ENCODE results near the gene IMPG2. TPM values are rescaled to one million over a fixed set of nuclear protein-coding genes. Genes with fewer than 3 reads are reported as not detected.

IMPG2 gene
- total and polyA plus RNA-seq, 7 donors = 0.05 to 0.64 (median 0.17) TPM

DNA sequence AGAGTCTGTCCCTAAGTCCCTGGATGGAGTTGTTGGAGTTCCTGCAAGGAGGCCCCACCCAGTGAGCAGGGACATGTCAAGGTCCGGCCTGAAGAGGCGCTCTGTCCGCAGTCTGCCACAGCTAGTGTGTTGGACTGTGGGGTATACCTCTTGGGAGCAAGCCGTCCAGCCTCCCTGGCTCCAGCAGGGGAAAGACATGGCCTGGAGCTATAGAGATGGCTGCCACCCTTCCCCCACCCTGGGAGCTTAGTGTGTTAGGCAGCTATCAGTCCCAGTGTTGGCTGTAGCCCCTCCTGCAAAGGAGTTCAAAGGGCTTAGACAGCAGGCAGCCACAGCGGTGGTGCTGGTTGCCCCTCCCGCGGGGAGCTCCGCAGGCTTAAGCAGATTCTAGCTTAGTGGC lies 20.3 kb downstream of the IMPG2 start:
- WGBS, 3 donors = 94 to 98% (median 94%) methylated on average over 8 of the region's 8 CpGs
- intact Hi-C loops (cut with DNase I) = no loop called here
- H3K36me3 ChIP-seq (ENCODE audit: insufficient read depth in 1 of 2, low read depth in 1 of 2) = peaks cover 0 to 3% of the 10 kb centered on the region in 2 donors
- no peaks in the 10 kb centered on the region for H3K9me3 ChIP-seq
- ATAC-seq (no peak), DNase-seq (no peak)
- TF ChIP-seq, protein P1, sequence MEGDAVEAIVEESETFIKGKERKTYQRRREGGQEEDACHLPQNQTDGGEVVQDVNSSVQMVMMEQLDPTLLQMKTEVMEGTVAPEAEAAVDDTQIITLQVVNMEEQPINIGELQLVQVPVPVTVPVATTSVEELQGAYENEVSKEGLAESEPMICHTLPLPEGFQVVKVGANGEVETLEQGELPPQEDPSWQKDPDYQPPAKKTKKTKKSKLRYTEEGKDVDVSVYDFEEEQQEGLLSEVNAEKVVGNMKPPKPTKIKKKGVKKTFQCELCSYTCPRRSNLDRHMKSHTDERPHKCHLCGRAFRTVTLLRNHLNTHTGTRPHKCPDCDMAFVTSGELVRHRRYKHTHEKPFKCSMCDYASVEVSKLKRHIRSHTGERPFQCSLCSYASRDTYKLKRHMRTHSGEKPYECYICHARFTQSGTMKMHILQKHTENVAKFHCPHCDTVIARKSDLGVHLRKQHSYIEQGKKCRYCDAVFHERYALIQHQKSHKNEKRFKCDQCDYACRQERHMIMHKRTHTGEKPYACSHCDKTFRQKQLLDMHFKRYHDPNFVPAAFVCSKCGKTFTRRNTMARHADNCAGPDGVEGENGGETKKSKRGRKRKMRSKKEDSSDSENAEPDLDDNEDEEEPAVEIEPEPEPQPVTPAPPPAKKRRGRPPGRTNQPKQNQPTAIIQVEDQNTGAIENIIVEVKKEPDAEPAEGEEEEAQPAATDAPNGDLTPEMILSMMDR (IDR thresholded peaks at IDR 0.05) = no peak
- no peak overlapping the region for H3K27ac ChIP-seq
- H3K4me1 ChIP-seq = no peaks in the 10 kb centered on the region
- no peaks in the 10 kb centered on the region for H3K27me3 ChIP-seq (ENCODE audit: insufficient read depth in 3 of 3, low read length in 2 of 3)
- no peak overlapping the region for H3K4me3 ChIP-seq

DNA sequence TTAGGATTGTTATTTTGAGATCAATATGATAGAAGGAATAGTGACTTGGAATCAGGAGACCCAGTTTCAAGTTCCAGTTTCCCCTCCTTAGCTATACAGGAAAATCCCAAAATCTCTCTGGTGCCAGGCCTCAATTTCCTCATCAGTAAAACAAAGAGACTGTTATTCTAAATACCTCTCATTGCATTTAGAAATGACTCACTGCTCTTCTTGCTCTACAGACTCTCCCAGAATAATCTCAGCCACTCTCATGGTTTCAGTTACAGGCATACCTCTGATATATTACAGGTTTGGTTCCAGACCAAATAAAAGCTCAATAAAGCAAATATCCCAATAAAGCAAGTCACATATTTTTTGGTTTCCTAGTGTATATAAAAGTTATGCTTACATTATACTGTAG lies 28.3 kb downstream of the IMPG2 start:
- ATAC-seq (peak in 1 of 4 donors; percentile 49), DNase-seq (no peak)
- no peak overlapping the region for H3K27ac ChIP-seq
- intact Hi-C loops (cut with DNase I) = no loop called here
- no peaks in the 10 kb centered on the region for H3K9me3 ChIP-seq
- no peak overlapping the region for H3K4me3 ChIP-seq
- no peaks in the 10 kb centered on the region for H3K36me3 ChIP-seq (ENCODE audit: insufficient read depth in 1 of 2, low read depth in 1 of 2)
- H3K4me1 ChIP-seq = peaks cover 3% of the 10 kb centered on the region
- TF ChIP-seq, protein P1 (IDR thresholded peaks at IDR 0.05) = no peak
- H3K27me3 ChIP-seq (ENCODE audit: insufficient read depth in 3 of 3, low read length in 2 of 3) = no peaks in the 10 kb centered on the region

DNA sequence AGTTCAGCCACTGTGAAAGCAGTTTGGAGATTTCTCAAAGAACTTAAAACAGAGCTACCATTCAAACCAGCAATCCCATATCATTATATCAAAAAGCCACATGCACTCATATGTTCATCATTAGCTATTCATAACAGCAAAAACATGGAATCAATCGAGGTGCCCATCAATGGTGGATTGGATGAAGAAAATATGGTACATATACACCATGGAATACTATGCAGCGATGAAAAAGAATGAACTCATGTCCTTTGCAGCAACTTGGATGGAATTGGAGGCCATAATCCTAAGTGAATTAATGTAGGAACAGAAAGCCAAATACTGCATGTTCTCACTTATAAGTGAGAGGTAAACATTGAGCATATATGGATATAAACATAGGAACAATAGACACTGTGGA lies 32.1 kb downstream of the IMPG2 start:
- Histone ChIP-seq H3K36me3 (ENCODE audit: insufficient read depth in 1 of 2, low read depth in 1 of 2) (no peaks in the 10 kb centered on the region), H3K27ac (no peak overlapping the region), H3K27me3 (ENCODE audit: insufficient read depth in 3 of 3, low read length in 2 of 3) (no peaks in the 10 kb centered on the region), H3K4me1 (peaks cover 3% of the 10 kb centered on the region), H3K4me3 (no peak overlapping the region), H3K9me3 (no peaks in the 10 kb centered on the region)
- ATAC-seq (no peak), DNase-seq (no peak)
- TF ChIP-seq, protein P1 (IDR thresholded peaks at IDR 0.05) = no peak
- WGBS, 3 donors = 85 to 90% (median 87%) methylated on average over 2 of the region's 2 CpGs
- intact Hi-C loops (cut with DNase I) = no loop called here

DNA sequence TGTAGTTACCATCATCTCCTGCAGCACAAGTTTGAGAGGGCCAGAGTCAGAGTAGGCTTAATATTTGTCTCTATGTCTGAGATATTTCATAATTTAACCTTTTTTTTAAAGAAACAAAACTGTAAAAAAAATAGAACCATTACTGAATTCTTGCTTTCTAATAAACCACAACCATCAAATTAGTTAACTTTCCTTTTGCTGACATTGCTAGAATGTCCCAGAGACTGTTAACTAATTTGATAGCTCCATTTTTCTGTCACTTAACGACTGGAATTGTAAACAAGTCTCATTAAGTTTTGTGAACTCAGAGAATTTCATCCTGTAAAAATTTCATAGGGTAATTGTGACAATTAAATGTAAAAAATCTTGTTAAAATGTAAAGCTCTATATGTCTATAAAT lies 35.6 kb downstream of the IMPG2 start:
- 69 to 78% (median 70%) methylated on average over 1 of the region's 1 CpG for WGBS, 3 donors
- no peaks in the 10 kb centered on the region for H3K36me3 ChIP-seq (ENCODE audit: insufficient read depth in 1 of 2, low read depth in 1 of 2)
- intact Hi-C loops (cut with DNase I) = no loop called here
- no peaks in the 10 kb centered on the region for H3K9me3 ChIP-seq
- ATAC-seq (no peak), DNase-seq (no peak)
- H3K4me1 ChIP-seq = no peaks in the 10 kb centered on the region
- TF ChIP-seq, protein P1 (IDR thresholded peaks at IDR 0.05) = no peak
- H3K27me3 ChIP-seq (ENCODE audit: insufficient read depth in 3 of 3, low read length in 2 of 3) = no peaks in the 10 kb centered on the region
- no peak overlapping the region for H3K27ac ChIP-seq
- H3K4me3 ChIP-seq = no peak overlapping the region

DNA sequence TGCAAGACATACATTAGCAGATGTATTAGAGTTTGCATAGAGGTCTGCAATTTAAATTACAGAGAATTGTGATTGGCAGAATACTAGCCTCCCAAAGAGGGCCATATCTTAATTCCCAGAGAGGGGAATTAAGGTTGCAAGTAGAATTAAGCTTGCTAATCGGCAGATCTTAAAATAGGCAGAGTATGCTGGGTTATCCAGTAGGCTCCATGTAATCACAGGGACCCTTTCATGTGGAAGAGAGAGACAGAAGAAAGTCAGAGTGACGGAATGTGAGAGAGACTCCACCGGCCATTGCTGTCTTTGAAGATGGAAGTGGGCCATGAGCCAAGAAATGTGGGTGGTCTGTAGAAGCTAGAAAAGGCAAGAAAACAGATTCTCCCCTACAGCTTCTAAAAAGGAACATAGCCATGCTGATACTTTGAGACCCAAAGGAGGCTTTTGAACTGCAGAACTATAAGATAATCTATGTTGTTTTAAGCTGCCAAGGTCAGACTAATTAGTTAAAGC lies 38.8 kb downstream of the IMPG2 start:
- ATAC-seq (no peak), DNase-seq (no peak)
- WGBS, 3 donors = 44 to 49% (median 45%) methylated on average over 3 of the region's 3 CpGs
- Histone ChIP-seq H3K27ac (no peak overlapping the region), H3K4me3 (no peak overlapping the region), H3K27me3 (ENCODE audit: insufficient read depth in 3 of 3, low read length in 2 of 3) (no peaks in the 10 kb centered on the region), H3K36me3 (ENCODE audit: insufficient read depth in 1 of 2, low read depth in 1 of 2) (no peaks in the 10 kb centered on the region), H3K9me3 (no peaks in the 10 kb centered on the region), H3K4me1 (no peaks in the 10 kb centered on the region)
- TF ChIP-seq, protein P1 (IDR thresholded peaks at IDR 0.05) = no peak
- intact Hi-C loops (cut with DNase I) = no loop called here

Data from psoas muscle (tissue), 8 donors.